ENCODE results near the gene ELMO1. TPM values are rescaled to one million over a fixed set of nuclear protein-coding genes. Genes with fewer than 3 reads are reported as not detected.

ELMO1 gene
- total RNA-seq, 2 donors from 2014 or later = 10.9 to 56.0 TPM

DNA sequence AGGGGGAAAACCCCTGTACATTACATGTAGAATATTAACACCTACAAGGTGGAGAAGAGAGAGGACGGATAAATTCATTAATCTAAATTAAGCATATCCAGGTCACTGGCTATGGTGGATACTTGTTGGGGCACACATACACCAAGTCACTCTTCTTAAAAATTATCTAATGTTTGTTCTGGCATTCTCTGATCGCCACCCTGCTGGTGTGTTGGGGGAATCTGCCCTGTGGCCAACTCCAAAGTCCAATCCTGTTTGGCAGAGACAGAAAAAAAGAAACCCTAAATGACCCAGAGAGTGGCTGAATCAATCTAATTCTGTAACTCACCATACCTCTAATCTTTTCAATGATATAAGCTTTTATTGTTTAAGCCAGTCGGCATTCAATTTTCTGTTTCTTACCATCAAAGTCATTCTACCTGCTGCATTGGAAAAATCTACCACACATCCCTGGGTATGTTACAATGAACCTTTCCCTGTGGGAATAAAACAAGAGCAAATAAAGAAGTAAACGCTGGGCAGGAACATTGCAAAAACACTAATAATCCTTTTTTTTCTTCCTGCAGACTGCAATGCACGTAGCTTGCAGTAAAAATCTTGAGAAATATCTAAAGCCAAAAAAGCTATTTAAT is 34.2 kb downstream of the ELMO1 start:
- Histone ChIP-seq H3K9me3 (no peaks in the 10 kb centered on the region), H3K27ac (no peak overlapping the region), H3K27me3 (no peaks in the 10 kb centered on the region), H3K4me1 (no peaks in the 10 kb centered on the region), H3K36me3 (replicated peaks in 1 of 2; ENCODE audit: insufficient read depth in 1 of 2, low read depth in 2 of 2) (no peaks in the 10 kb centered on the region), H3K4me3 (no peak overlapping the region)
- no peak for ATAC-seq
- 62% methylated on average over 5 of the region's 5 CpGs for WGBS, 2 donors
- intact Hi-C loops (cut with DNase I) = loop anchor here (10.0 kb wide), 1 partner anchor 60 kb away; no protein-coding TSS in a partner anchor
- DNase-seq = no peak
- no peak for TF ChIP-seq POLR2A (IDR thresholded peaks at IDR 0.05)
- TF ChIP-seq, protein P1, sequence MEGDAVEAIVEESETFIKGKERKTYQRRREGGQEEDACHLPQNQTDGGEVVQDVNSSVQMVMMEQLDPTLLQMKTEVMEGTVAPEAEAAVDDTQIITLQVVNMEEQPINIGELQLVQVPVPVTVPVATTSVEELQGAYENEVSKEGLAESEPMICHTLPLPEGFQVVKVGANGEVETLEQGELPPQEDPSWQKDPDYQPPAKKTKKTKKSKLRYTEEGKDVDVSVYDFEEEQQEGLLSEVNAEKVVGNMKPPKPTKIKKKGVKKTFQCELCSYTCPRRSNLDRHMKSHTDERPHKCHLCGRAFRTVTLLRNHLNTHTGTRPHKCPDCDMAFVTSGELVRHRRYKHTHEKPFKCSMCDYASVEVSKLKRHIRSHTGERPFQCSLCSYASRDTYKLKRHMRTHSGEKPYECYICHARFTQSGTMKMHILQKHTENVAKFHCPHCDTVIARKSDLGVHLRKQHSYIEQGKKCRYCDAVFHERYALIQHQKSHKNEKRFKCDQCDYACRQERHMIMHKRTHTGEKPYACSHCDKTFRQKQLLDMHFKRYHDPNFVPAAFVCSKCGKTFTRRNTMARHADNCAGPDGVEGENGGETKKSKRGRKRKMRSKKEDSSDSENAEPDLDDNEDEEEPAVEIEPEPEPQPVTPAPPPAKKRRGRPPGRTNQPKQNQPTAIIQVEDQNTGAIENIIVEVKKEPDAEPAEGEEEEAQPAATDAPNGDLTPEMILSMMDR (IDR thresholded peaks at IDR 0.05) = no peak

DNA sequence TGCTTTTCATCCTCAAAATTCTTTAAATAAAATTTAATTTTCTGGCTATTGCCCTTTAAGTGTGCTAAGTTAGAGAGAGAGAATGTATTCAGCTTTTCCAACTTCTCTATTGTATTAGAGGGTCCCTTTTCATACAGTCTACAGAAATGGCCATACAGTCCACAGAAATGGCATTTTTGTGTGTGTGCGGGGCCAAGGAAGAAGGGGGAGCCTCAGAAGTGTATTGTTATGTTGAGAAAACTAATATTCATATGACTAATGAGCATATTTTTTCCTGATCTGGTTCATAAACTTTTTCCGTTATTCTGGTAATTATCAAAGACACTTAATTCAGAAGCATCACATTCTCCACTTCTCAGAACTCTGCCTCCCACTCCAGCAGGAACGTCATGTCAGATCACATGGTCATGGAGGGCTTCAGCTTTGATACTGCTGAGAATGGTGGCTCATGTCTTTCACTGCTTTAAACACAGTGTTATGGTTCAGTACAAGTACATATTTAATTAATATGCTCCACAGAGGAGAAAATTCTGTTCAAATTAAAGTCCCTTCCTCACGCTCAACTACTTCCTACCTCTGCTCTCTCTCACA is 37.1 kb downstream of the ELMO1 start:
- no peaks in the 10 kb centered on the region for H3K9me3 ChIP-seq
- no peaks in the 10 kb centered on the region for H3K4me1 ChIP-seq
- DNase-seq = no peak
- H3K36me3 ChIP-seq (replicated peaks in 1 of 2; ENCODE audit: insufficient read depth in 1 of 2, low read depth in 2 of 2) = no peaks in the 10 kb centered on the region
- 67 to 79% methylated on average over 4 of the region's 4 CpGs for WGBS, 2 donors
- TF ChIP-seq, protein P1 (IDR thresholded peaks at IDR 0.05) = no peak
- no peak for TF ChIP-seq POLR2A (IDR thresholded peaks at IDR 0.05)
- no peaks in the 10 kb centered on the region for H3K27me3 ChIP-seq
- no peak overlapping the region for H3K4me3 ChIP-seq
- no peak for ATAC-seq
- intact Hi-C loops (cut with DNase I) = loop anchor here (10.0 kb wide), 1 partner anchor 57 kb away; no protein-coding TSS in a partner anchor
- H3K27ac ChIP-seq = no peak overlapping the region

DNA sequence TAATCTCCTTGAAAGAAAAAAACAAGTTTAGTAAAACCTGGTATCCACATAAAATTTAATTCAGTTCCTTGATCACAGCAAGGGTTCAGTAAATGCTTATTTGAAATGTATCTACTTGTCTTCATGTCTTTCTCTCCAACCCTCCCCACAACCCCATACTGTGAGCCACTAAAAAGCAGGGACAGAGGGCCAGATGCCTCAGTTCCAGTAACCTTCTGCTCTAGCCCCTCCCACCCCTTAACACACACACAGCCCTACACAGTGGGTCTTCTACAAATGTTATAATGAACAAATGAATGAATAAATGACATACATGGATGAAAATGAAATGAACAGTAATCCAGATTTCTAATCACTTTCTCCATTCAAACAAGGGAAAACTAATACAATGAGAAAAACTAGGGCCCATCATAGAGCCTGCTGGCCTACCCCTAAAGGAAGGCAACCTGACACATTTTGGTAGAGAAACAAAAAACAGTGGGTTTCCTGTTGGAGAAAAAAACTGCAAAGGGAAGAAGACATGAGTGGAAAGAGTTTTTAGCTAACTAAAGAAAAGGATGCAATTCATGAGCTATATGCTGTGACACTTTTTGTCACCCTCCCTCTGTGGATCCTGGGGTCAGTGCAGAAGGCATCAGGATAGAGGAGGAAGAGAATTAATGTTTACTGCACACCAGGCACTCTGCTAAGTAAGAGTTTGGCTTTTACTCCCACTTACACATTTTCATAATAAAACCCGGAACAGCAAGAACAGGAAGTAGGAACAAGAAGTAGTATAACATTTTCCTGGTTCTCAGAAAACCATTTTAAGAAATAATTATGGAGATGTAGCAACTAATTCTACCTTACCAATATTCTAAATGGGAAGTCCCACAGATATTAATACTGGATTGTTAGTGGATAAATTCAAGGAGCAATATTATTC is 38.1 kb downstream of the ELMO1 start:
- ATAC-seq (no peak), DNase-seq (no peak)
- Histone ChIP-seq H3K36me3 (replicated peaks in 1 of 2; ENCODE audit: insufficient read depth in 1 of 2, low read depth in 2 of 2) (no peaks in the 10 kb centered on the region), H3K4me1 (no peaks in the 10 kb centered on the region), H3K9me3 (no peaks in the 10 kb centered on the region), H3K27me3 (no peaks in the 10 kb centered on the region), H3K4me3 (no peak overlapping the region), H3K27ac (no peak overlapping the region)
- intact Hi-C loops (cut with DNase I) = loop anchor here (10.0 kb wide), 1 partner anchor 56 kb away; no protein-coding TSS in a partner anchor
- TF ChIP-seq, protein P1 (IDR thresholded peaks at IDR 0.05) = no peak
- TF ChIP-seq POLR2A (IDR thresholded peaks at IDR 0.05) = no peak
- 55 to 77% methylated on average over 1 of the region's 1 CpG for WGBS, 2 donors

DNA sequence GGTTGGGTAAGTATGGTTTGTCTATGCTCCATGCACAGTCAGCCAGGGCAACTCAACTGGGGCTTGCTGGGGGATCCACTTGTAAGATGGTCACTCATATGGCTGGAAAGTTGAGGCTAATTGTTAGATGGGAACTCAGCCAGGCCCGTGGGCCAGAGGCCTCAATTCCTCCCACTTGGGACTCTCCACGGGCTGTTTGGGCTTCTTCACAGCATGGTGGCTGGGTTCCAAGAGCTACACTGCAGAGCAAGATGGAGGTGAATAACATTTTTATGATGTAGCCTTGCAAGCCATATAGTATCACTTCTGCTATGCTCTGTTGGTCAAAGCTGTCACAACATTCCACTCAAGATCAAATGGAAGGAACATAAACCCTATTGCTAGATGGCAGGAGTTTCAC is 39.2 kb downstream of the ELMO1 start:
- no peak overlapping the region for H3K4me3 ChIP-seq
- no peaks in the 10 kb centered on the region for H3K27me3 ChIP-seq
- TF ChIP-seq POLR2A (IDR thresholded peaks at IDR 0.05) = no peak
- TF ChIP-seq, protein P1 (IDR thresholded peaks at IDR 0.05) = no peak
- ATAC-seq (no peak), DNase-seq (no peak)
- no peaks in the 10 kb centered on the region for H3K36me3 ChIP-seq (replicated peaks in 1 of 2; ENCODE audit: insufficient read depth in 1 of 2, low read depth in 2 of 2)
- no peaks in the 10 kb centered on the region for H3K4me1 ChIP-seq
- WGBS, 2 donors = 50 to 56% methylated on average over 2 of the region's 2 CpGs
- H3K27ac ChIP-seq = no peak overlapping the region
- H3K9me3 ChIP-seq = no peaks in the 10 kb centered on the region
- intact Hi-C loops (cut with DNase I) = no loop called here

Measured in body of pancreas (tissue), 4 donors.